ENCODE results near the gene EPB41L3.

DNA sequence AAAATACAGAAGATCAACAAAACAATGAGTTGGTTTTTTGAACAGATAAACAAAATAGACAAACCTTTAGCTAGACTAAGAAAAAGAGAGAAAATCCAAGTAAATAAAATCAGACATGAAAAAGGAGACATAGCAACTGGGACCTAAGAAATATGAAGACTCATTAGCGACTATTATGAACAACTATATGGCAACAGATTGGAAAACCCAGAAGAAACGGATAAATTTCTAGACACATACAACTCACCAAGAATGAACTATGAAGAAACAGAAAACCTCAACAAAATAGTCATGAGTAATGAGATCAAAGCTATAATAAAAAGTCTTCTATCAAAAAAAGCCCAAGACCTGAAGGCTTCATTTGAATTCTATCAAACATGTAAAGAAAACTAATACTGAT lies 59.3 kb downstream of the EPB41L3 start:
- TF ChIP-seq, protein P1, sequence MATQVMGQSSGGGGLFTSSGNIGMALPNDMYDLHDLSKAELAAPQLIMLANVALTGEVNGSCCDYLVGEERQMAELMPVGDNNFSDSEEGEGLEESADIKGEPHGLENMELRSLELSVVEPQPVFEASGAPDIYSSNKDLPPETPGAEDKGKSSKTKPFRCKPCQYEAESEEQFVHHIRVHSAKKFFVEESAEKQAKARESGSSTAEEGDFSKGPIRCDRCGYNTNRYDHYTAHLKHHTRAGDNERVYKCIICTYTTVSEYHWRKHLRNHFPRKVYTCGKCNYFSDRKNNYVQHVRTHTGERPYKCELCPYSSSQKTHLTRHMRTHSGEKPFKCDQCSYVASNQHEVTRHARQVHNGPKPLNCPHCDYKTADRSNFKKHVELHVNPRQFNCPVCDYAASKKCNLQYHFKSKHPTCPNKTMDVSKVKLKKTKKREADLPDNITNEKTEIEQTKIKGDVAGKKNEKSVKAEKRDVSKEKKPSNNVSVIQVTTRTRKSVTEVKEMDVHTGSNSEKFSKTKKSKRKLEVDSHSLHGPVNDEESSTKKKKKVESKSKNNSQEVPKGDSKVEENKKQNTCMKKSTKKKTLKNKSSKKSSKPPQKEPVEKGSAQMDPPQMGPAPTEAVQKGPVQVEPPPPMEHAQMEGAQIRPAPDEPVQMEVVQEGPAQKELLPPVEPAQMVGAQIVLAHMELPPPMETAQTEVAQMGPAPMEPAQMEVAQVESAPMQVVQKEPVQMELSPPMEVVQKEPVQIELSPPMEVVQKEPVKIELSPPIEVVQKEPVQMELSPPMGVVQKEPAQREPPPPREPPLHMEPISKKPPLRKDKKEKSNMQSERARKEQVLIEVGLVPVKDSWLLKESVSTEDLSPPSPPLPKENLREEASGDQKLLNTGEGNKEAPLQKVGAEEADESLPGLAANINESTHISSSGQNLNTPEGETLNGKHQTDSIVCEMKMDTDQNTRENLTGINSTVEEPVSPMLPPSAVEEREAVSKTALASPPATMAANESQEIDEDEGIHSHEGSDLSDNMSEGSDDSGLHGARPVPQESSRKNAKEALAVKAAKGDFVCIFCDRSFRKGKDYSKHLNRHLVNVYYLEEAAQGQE (IDR thresholded peaks at IDR 0.05; ENCODE audit: low read depth), result no peak
- TF ChIP-seq, protein P2, sequence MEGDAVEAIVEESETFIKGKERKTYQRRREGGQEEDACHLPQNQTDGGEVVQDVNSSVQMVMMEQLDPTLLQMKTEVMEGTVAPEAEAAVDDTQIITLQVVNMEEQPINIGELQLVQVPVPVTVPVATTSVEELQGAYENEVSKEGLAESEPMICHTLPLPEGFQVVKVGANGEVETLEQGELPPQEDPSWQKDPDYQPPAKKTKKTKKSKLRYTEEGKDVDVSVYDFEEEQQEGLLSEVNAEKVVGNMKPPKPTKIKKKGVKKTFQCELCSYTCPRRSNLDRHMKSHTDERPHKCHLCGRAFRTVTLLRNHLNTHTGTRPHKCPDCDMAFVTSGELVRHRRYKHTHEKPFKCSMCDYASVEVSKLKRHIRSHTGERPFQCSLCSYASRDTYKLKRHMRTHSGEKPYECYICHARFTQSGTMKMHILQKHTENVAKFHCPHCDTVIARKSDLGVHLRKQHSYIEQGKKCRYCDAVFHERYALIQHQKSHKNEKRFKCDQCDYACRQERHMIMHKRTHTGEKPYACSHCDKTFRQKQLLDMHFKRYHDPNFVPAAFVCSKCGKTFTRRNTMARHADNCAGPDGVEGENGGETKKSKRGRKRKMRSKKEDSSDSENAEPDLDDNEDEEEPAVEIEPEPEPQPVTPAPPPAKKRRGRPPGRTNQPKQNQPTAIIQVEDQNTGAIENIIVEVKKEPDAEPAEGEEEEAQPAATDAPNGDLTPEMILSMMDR (IDR thresholded peaks at IDR 0.05 in 2 of 3, conservative IDR thresholded peaks at IDR 0.05 in 1 of 3; ENCODE audit: borderline replicate concordance in 1 of 3, insufficient read depth in 1 of 3, low read depth in 2 of 3, low read length in 2 of 3), result no peak
- no peak for TF ChIP-seq SRF (IDR thresholded peaks at IDR 0.05; ENCODE audit: low read depth)

Measured in HCT116 (cell line).